Mucosa of descending colon (tissue), 3 donors: ENCODE measurements around the gene NTNG1. TPM values are rescaled to one million over a fixed set of nuclear protein-coding genes. Genes with fewer than 3 reads are reported as not detected.

ENCODE experiments used
- ATAC-seq: fragments of 200-7000 bp; cut with Tn5 transposase; one replicate; pipeline ENCODE4 v1.9.1; 2020; ENCODE audit warnings: mild to moderate bottlenecking, moderate library complexity
- DNase-seq, 3 donors: peaks; one replicate each; pipeline ENCODE4 v3.0.0-alpha.2; 2020
- H3K36me3 ChIP-seq: fragments of 200-600 bp; one replicate; pipeline ENCODE4 v1.8.0; 2021; ENCODE audit warnings: low read depth, mild to moderate bottlenecking
- H3K4me1 ChIP-seq: fragments of 200-600 bp; one replicate; pipeline ENCODE4 v1.8.0; 2021; ENCODE audit warnings: low read depth, mild to moderate bottlenecking
- H3K4me3 ChIP-seq: fragments of 200-600 bp; one replicate; pipeline ENCODE4 v1.8.0; 2021; ENCODE audit warnings: mild to moderate bottlenecking
- H3K9me3 ChIP-seq: fragments of 200-600 bp; one replicate; pipeline ENCODE4 v1.8.0; 2021; ENCODE audit warnings: mild to moderate bottlenecking
- CTCF ChIP-seq: fragments of 200-600 bp; IDR thresholded peaks from one replicate; pipeline ENCODE4 v1.8.0; 2022; ENCODE audit warnings: antibody characterized with exemption, mild to moderate bottlenecking
- intact Hi-C, 2 donors: fragments of 100-400 bp; cut with DNase I in 1 of 2; cut with micrococcal nuclease in 1 of 2; formaldehyde crosslinking; loops; one replicate each; pipeline versions ENCODE4 v1.11.0 to v1.11.1; 2022; cut with DNase I, micrococcal nuclease
- total RNA-seq, 3 donors: library from RNA; stranded (reverse); fragmentation: NEBNext Ultra II Directional in 2 of 3; extraction: Animal tissue kit (Norgen Biotek cat#: 25700) in 2 of 3; gene quantifications; one replicate each; pipeline versions ENCODE4 v1.2.1 to v1.2.4, GENCODE V29; 2021 to 2023
- donor health status: DM: no; HTN: no; CAD: no; lungs with moderate emphysema.
- donor health status: DM: no; HTN: no; CAD: no.
- donor health status: DM: no; HTN: yes; CAD: no.

NTNG1 gene
- total RNA-seq, 3 donors from 2014 or later, result 0.23 to 2.5 (median 1.3) TPM

GRCh38 chr1:107293901-107294613, 153.2 kb downstream of the NTNG1 start:
- H3K9me3 ChIP-seq, result no peaks in the 10 kb centered on the region
- TF ChIP-seq CTCF, result no peak
- intact Hi-C loops, result no loop called here
- DNase-seq (no peak), ATAC-seq (no peak)
- no peaks in the 10 kb centered on the region for H3K4me1 ChIP-seq
- H3K36me3 ChIP-seq, result no peaks in the 10 kb centered on the region
- no peak overlapping the region for H3K4me3 ChIP-seq

- Histone ChIP-seq H3K36me3 (no peaks in the 10 kb centered on the region), H3K4me1 (no peaks in the 10 kb centered on the region), H3K9me3 (no peaks in the 10 kb centered on the region), H3K4me3 (no peak overlapping the region)
- intact Hi-C loops, result no loop called here
- no peak for DNase-seq
- ATAC-seq, result no peak
- no peak for TF ChIP-seq CTCF
These were observed 153.8 kb downstream of the NTNG1 start for GRCh38 chr1:107294686-107295085.

- no peak overlapping the region for H3K4me3 ChIP-seq
- ATAC-seq (no peak), DNase-seq (no peak)
- no peak for TF ChIP-seq CTCF
- no peaks in the 10 kb centered on the region for H3K9me3 ChIP-seq
- H3K4me1 ChIP-seq, result no peaks in the 10 kb centered on the region
- H3K36me3 ChIP-seq, result no peaks in the 10 kb centered on the region
- intact Hi-C loops, result no loop called here
These were observed 156.8 kb downstream of the NTNG1 start for GRCh38 chr1:107297681-107298080.

- H3K36me3 ChIP-seq, result no peaks in the 10 kb centered on the region
- H3K9me3 ChIP-seq, result no peaks in the 10 kb centered on the region
- ATAC-seq, result no peak
- H3K4me1 ChIP-seq, result no peaks in the 10 kb centered on the region
- DNase-seq, result no peak
- no peak for TF ChIP-seq CTCF
- H3K4me3 ChIP-seq, result no peak overlapping the region
- intact Hi-C loops, result no loop called here
These were observed 157.7 kb downstream of the NTNG1 start for GRCh38 chr1:107298526-107298925.

- DNase-seq (no peak), ATAC-seq (no peak)
- intact Hi-C loops, result no loop called here
- no peak for TF ChIP-seq CTCF
- H3K9me3 ChIP-seq, result no peaks in the 10 kb centered on the region
- no peak overlapping the region for H3K4me3 ChIP-seq
- H3K36me3 ChIP-seq, result no peaks in the 10 kb centered on the region
- no peaks in the 10 kb centered on the region for H3K4me1 ChIP-seq
These were observed 158.7 kb downstream of the NTNG1 start for GRCh38 chr1:107299521-107299920.

GRCh38 chr1:107309962-107310361, 169.1 kb downstream of the NTNG1 start:
- H3K9me3 ChIP-seq, result no peaks in the 10 kb centered on the region
- TF ChIP-seq CTCF, result no peak
- DNase-seq, result no peak
- intact Hi-C loops, result no loop called here
- H3K36me3 ChIP-seq, result no peaks in the 10 kb centered on the region
- no peak for ATAC-seq
- H3K4me1 ChIP-seq, result no peaks in the 10 kb centered on the region
- H3K4me3 ChIP-seq, result no peak overlapping the region
